Measurements from ENCODE around the gene ATP1B1.

ATP1B1 gene

DNA sequence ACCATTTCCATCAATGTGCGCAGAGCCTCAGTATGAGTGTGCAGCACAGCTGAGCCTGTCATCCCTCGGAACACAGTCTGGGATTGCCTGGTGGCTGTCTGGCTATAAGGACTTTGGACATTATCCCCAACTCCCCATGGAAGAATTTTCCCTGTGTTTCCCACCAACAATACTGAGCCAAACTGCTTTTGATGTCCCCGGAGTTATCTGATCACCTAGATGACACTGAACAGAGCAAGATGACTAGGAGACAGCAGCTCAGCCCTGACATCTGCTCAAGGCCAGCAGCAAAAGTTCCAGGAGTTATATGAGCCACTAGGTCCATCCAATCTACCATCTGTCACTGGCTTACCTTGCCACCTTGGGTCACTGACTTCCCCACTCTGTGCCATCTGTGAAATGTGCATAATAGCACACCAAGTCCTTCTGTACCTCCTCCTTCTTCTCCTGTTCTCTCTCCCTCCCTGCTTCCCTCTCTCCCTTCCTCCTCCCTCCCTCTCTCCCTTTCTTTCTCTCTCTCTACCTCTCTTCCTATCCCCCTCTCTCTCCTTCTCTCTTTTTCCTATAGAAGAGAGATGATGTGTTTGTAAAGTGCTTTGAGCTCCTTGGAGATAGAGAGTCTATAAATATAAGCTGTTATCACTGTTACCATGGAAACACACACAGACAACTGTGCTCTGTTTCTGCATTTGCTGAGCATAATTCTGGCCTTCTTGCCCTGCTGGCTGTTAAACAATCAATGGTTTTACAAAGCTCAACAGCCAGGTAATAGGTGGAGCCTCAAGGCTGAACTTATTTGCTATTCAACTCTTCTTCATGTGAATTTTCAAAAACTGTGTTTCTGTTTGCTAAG lies 19.7 kb upstream of the ATP1B1 start:
- no peak for TF ChIP-seq EZH2 (optimal IDR thresholded peaks at IDR 0.05; ENCODE audit: low read depth, low read length)
- no peaks in the 10 kb centered on the region for H3K9me2 ChIP-seq (replicated peaks; ENCODE audit: insufficient read depth, low read length)
- H4K20me1 ChIP-seq (ENCODE audit: insufficient read depth, low read length), result no peaks in the 10 kb centered on the region
- H3F3A ChIP-seq (ENCODE audit: insufficient read depth, low read length), result no peaks in the 10 kb centered on the region
- H3K27ac ChIP-seq (ENCODE audit: low read length), result no peak overlapping the region
- H3K36me3 ChIP-seq (replicated peaks; ENCODE audit: insufficient read depth, low read length), result no peaks in the 10 kb centered on the region
- no peaks in the 10 kb centered on the region for H3K27me3 ChIP-seq (replicated peaks; ENCODE audit: insufficient read depth, low read length)
- DNase-seq, result no peak
- no peak overlapping the region for H3K4me2 ChIP-seq (ENCODE audit: low read depth, low read length)
- H3K4me3 ChIP-seq (ENCODE audit: low read length), result no peak overlapping the region
- H3K9ac ChIP-seq (ENCODE audit: low read length), result no peak overlapping the region
- no peaks in the 10 kb centered on the region for H3K9me3 ChIP-seq (replicated peaks; ENCODE audit: insufficient read depth, low read length)
- no peaks in the 10 kb centered on the region for H3K4me1 ChIP-seq (ENCODE audit: low read length)
- no peak overlapping the region for H2AFZ ChIP-seq (ENCODE audit: low read length)
- no peaks in the 10 kb centered on the region for H3K79me2 ChIP-seq (ENCODE audit: low read length)

GRCh38 chr1:169087876-169088275 lies 18.6 kb upstream of the ATP1B1 start:
- Histone ChIP-seq H4K20me1 (ENCODE audit: insufficient read depth, low read length) (no peaks in the 10 kb centered on the region), H3K9me3 (replicated peaks; ENCODE audit: insufficient read depth, low read length) (no peaks in the 10 kb centered on the region)

GRCh38 chr1:169089776-169090175 lies 16.7 kb upstream of the ATP1B1 start:
- Histone ChIP-seq H2AFZ (ENCODE audit: low read length) (no peak overlapping the region), H4K20me1 (ENCODE audit: insufficient read depth, low read length) (no peaks in the 10 kb centered on the region), H3K9ac (ENCODE audit: low read length) (no peak overlapping the region), H3K4me3 (ENCODE audit: low read length) (no peak overlapping the region), H3K9me3 (replicated peaks; ENCODE audit: insufficient read depth, low read length) (no peaks in the 10 kb centered on the region), H3K27ac (ENCODE audit: low read length) (no peak overlapping the region), H3K9me2 (replicated peaks; ENCODE audit: insufficient read depth, low read length) (no peaks in the 10 kb centered on the region), H3K79me2 (ENCODE audit: low read length) (no peaks in the 10 kb centered on the region), H3K27me3 (replicated peaks; ENCODE audit: insufficient read depth, low read length) (no peaks in the 10 kb centered on the region), H3K4me1 (ENCODE audit: low read length) (no peaks in the 10 kb centered on the region), H3F3A (ENCODE audit: insufficient read depth, low read length) (no peaks in the 10 kb centered on the region), H3K36me3 (replicated peaks; ENCODE audit: insufficient read depth, low read length) (no peaks in the 10 kb centered on the region), H3K4me2 (ENCODE audit: low read depth, low read length) (no peak overlapping the region)
- TF ChIP-seq, protein P1, sequence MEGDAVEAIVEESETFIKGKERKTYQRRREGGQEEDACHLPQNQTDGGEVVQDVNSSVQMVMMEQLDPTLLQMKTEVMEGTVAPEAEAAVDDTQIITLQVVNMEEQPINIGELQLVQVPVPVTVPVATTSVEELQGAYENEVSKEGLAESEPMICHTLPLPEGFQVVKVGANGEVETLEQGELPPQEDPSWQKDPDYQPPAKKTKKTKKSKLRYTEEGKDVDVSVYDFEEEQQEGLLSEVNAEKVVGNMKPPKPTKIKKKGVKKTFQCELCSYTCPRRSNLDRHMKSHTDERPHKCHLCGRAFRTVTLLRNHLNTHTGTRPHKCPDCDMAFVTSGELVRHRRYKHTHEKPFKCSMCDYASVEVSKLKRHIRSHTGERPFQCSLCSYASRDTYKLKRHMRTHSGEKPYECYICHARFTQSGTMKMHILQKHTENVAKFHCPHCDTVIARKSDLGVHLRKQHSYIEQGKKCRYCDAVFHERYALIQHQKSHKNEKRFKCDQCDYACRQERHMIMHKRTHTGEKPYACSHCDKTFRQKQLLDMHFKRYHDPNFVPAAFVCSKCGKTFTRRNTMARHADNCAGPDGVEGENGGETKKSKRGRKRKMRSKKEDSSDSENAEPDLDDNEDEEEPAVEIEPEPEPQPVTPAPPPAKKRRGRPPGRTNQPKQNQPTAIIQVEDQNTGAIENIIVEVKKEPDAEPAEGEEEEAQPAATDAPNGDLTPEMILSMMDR (IDR thresholded peaks at IDR 0.05; ENCODE audit: low read length), result no peak
- TF ChIP-seq EZH2phosphoT487 (IDR thresholded peaks at IDR 0.05; ENCODE audit: low read length) (no peak), EZH2 (optimal IDR thresholded peaks at IDR 0.05; ENCODE audit: low read depth, low read length) (no peak)
- DNase-seq, result no peak

More at GRCh38 chr1:169087876-169088275, 18.6 kb upstream of the ATP1B1 start:
- Histone ChIP-seq H3F3A (ENCODE audit: insufficient read depth, low read length) (no peaks in the 10 kb centered on the region), H3K4me3 (ENCODE audit: low read length) (no peak overlapping the region), H3K27ac (ENCODE audit: low read length) (no peak overlapping the region), H3K79me2 (ENCODE audit: low read length) (no peaks in the 10 kb centered on the region), H3K36me3 (replicated peaks; ENCODE audit: insufficient read depth, low read length) (no peaks in the 10 kb centered on the region), H3K9ac (ENCODE audit: low read length) (no peak overlapping the region), H2AFZ (ENCODE audit: low read length) (no peak overlapping the region), H3K4me1 (ENCODE audit: low read length) (no peaks in the 10 kb centered on the region), H3K9me2 (replicated peaks; ENCODE audit: insufficient read depth, low read length) (no peaks in the 10 kb centered on the region), H3K27me3 (replicated peaks; ENCODE audit: insufficient read depth, low read length) (no peaks in the 10 kb centered on the region), H3K4me2 (ENCODE audit: low read depth, low read length) (no peak overlapping the region)
- DNase-seq, result no peak
- TF ChIP-seq, protein P1 (IDR thresholded peaks at IDR 0.05; ENCODE audit: low read length), result no peak
- no peak for TF ChIP-seq EZH2 (optimal IDR thresholded peaks at IDR 0.05; ENCODE audit: low read depth, low read length)
- TF ChIP-seq EZH2phosphoT487 (IDR thresholded peaks at IDR 0.05; ENCODE audit: low read length), result no peak

DNA sequence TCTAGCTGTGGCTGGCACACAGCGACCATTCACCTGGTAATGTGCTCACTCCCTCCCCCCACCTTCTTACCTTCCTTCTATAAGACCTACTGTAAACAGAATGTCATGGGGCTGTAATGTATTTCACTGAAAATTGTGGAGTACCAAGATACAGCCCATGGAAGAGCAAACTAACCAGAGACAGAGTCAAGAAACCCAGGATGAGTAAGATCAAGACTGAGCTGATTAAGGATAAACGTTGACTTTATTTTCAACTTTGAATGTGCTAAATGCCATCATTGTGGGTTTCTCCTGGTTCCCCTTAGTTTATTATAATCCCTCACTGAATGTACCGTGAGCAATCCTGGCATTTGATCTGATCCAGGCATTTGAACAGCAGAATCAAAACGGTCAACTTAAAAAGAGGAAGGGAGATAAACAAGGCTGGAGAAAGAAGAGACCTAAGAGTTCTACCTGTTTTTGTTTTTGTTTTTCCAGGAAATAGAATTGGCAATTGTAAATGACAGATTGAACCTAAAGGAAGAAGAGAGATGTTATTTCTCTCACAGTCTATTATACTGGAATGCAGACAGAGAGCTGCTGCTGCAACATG lies 16.1 kb upstream of the ATP1B1 start:
- no peak overlapping the region for H3K4me2 ChIP-seq (ENCODE audit: low read depth, low read length)

More for the DNA sequence above, 16.1 kb upstream of the ATP1B1 start:
- no peak overlapping the region for H3K9ac ChIP-seq (ENCODE audit: low read length)
- no peaks in the 10 kb centered on the region for H3K9me3 ChIP-seq (replicated peaks; ENCODE audit: insufficient read depth, low read length)
- no peak for DNase-seq
- H3K4me1 ChIP-seq (ENCODE audit: low read length), result no peaks in the 10 kb centered on the region
- H3K4me3 ChIP-seq (ENCODE audit: low read length), result no peak overlapping the region
- no peaks in the 10 kb centered on the region for H3K36me3 ChIP-seq (replicated peaks; ENCODE audit: insufficient read depth, low read length)
- TF ChIP-seq, protein P1 (IDR thresholded peaks at IDR 0.05; ENCODE audit: low read length), result no peak
- TF ChIP-seq EZH2phosphoT487 (IDR thresholded peaks at IDR 0.05; ENCODE audit: low read length) (no peak), EZH2 (optimal IDR thresholded peaks at IDR 0.05; ENCODE audit: low read depth, low read length) (no peak)
- no peaks in the 10 kb centered on the region for H3K27me3 ChIP-seq (replicated peaks; ENCODE audit: insufficient read depth, low read length)
- H2AFZ ChIP-seq (ENCODE audit: low read length), result no peak overlapping the region
- no peaks in the 10 kb centered on the region for H3K9me2 ChIP-seq (replicated peaks; ENCODE audit: insufficient read depth, low read length)
- no peaks in the 10 kb centered on the region for H4K20me1 ChIP-seq (ENCODE audit: insufficient read depth, low read length)
- no peaks in the 10 kb centered on the region for H3F3A ChIP-seq (ENCODE audit: insufficient read depth, low read length)
- no peaks in the 10 kb centered on the region for H3K79me2 ChIP-seq (ENCODE audit: low read length)
- no peak overlapping the region for H3K27ac ChIP-seq (ENCODE audit: low read length)

Measured in MM.1S (cell line).